HG03060 (cell line): ENCODE results near the gene RBM33.

Experiments
- ATAC-seq: cut with Tn5 transposase; IDR thresholded peaks from one replicate; pipeline ENCODE4 v1.9.1; 2021; ENCODE audit warnings: low read depth, moderate number of reproducible peaks; ENCODE audit not compliant: unreplicated experiment

Gene RBM33

GRCh38 chr7:155739538-155740143 lies 95.2 kb downstream of the RBM33 start:
- no peak for ATAC-seq

- ATAC-seq: no peak
Observed at GRCh38 chr7:155741082-155741481, 96.6 kb downstream of the RBM33 start.

GRCh38 chr7:155741805-155742204 lies 97.3 kb downstream of the RBM33 start:
- no peak for ATAC-seq

DNA sequence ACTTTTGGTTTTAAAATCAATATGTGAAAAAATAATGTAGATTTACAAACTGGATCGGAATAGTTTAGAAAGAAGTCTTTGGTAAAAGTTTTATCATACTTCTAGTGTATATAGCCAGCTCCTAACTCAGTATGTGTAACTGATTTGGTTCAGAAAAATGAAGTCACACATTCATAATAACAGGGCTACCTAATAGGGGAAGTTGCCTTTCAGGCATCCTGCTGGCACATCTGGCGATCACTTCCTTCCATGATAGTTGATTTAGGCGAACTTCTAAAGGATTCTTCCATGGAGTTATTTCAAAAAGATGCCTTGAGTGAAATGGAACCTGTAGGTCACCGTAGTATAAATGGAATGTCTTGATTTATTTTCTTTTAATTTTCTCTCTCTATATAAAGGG lies 98.7 kb downstream of the RBM33 start:
- ATAC-seq: no peak

DNA sequence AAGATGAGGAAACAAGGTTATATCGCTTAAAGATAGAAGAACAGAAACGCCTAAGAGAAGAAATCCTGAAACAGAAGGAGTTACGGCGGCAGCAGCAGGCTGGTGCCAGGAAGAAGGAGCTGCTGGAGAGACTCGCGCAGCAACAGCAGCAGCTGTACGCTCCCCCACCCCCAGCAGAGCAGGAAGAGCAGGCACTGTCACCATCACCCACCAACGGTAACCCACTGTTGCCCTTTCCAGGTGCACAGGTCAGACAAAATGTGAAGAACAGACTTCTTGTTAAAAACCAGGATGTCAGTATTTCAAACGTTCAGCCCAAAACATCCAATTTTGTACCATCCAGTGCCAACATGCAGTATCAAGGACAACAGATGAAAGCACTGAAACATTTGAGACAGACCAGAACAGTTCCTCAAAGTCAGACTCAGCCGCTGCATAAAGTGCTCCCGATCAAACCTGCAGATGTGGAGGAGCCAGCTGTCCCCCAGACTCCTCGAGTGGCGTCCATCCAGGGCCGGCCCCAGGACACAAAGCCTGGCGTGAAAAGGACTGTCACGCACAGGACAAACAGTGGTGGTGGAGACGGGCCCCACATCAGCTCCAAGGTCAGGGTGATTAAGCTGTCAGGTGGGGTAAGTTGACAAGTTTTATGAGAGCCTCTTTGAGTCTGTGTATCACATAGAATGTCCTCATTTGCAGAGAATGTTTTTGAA lies 100.7 kb downstream of the RBM33 start:
- no peak for ATAC-seq

DNA sequence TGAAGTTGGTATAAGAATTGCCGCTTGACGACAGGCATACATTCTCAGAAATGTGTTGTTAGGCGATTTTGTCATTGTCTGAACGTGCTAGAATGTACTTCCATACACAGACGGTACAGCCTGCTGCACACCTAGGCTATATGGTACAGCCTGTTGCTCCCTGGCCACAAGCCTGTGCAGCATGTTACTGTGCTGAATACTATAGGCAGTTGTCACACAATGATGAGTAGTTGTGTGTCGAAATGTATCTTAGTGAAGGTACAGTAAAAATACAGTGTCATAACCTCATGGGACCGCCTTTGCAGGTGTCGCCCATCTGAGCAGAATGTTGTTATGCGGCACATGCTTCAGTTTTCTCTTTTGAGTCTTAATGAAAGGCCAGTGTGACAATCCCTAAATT lies 101.3 kb downstream of the RBM33 start:
- ATAC-seq: no peak

- ATAC-seq: no peak
Observed at GRCh38 chr7:155746188-155746587, 101.7 kb downstream of the RBM33 start.

GRCh38 chr7:155747209-155747608 lies 102.7 kb downstream of the RBM33 start:
- no peak for ATAC-seq

DNA sequence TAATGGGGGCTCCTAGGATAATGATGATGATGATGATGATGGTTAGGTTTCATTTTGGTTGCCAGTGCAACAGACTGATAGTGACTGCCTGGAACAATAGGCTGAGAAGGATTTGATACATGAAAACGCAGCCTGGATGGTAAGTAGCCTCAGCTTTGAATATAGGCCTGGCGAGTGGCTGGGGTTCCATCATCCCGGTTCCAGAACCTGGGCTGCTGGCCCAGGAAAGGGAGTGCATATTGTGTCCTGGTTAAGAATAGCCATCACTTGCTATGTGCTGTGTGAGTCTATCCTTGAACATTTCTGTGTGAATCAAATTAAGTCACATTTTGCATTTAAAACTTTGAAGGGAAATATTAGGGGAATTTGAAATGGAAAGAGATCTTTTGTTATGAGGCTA lies 105.1 kb downstream of the RBM33 start:
- no peak for ATAC-seq

DNA sequence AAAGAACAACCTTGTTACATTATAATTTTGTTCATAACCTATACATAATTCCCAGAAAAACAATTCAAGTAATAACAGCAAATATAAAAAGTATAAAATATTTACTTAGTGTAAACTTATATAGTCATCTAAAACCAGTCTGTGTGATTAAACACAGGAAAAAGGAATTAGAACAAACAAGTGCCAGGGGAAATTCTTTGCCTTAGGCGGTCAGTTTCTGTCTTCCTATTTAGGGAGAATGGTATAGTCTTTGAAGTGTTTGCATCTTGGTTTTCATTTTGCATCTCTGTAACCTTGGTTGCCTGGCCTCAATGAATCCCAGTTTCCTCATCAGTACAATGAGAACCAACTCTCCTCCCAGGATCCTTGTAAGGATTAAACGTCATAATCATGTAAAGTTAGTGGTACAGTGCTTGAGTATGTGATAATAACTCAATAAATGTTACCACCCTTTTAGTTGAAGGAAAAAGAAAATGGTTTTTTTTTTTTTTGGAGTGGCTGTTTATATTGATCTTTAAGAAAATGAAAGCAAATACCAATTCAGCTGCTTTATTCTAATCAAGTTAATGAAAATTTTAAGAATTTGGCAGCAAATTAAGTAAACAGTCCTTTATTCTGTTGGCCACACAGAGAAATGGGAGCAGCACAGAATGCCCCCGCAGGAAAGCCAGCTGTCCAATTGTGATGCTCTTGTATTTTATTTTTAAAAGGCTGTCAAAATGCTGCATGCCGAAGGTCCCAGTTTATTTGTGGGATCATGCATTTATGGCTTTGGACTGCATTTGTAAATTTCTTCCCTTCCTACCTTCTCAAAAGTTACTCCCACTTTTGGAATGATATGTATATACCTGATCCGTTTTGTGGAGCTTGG lies 106.0 kb downstream of the RBM33 start:
- ATAC-seq: no peak

- no peak for ATAC-seq
Observed at GRCh38 chr7:155751409-155751808, 106.9 kb downstream of the RBM33 start.

DNA sequence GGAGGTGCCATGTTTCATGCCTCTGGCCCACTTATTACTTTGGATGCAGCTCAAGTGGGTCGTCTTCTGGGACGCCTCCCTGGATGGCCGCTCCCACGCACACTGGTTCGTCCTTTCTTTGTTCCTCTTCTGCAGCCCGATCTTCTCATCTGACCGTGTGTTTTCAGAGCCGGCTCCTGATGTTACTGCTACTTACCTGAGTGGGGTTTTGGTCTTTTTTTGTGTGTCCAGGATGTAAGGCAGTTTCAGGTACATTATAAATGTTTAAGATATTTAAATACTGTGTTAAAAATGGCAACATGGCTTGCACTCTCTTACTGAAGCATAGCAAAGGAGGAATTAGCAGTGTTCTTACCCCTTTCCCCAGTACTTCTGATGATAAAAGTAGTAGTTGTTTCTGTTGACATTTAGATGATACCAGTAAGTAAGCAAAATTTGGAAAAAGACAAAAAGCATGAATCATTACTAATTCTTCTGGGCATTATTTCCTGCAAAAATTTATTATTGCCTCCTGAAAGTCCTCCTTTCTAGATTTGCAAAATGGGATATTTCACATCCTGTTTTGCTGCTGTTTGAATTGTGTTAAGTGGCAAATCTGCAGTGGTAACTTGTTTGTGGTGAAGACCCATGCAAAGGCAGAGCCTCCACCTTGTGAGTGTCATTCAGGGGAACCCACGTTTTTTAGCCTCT lies 108.4 kb downstream of the RBM33 start:
- peak; percentile 38 for ATAC-seq

GRCh38 chr7:155753446-155753965 lies 109.0 kb downstream of the RBM33 start:
- no peak for ATAC-seq

DNA sequence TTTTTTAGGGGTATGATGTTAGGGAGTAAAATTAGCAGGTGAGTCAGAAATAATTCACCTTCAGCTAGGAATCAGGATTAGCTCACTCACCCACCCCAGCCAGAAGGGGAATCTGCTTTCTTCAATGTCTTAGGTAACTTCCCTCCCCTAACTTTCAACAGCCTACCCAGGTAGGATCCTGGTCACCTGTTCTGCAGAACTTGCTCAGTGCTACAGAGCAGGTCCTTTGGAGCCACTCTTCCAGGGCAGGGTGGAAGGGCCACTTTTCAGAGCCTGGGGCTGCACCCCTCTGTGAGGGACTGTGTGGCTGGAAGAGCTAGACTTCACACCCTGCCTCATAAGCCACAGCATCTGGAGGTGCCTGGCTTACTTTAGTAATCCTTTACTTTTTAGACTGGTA lies 109.7 kb downstream of the RBM33 start:
- ATAC-seq: no peak

- no peak for ATAC-seq
Observed at GRCh38 chr7:155755026-155755425, 110.6 kb downstream of the RBM33 start.

- ATAC-seq: no peak
Observed at GRCh38 chr7:155756322-155756721, 111.9 kb downstream of the RBM33 start.

- ATAC-seq: no peak
Observed at GRCh38 chr7:155758348-155758747, 113.9 kb downstream of the RBM33 start.

DNA sequence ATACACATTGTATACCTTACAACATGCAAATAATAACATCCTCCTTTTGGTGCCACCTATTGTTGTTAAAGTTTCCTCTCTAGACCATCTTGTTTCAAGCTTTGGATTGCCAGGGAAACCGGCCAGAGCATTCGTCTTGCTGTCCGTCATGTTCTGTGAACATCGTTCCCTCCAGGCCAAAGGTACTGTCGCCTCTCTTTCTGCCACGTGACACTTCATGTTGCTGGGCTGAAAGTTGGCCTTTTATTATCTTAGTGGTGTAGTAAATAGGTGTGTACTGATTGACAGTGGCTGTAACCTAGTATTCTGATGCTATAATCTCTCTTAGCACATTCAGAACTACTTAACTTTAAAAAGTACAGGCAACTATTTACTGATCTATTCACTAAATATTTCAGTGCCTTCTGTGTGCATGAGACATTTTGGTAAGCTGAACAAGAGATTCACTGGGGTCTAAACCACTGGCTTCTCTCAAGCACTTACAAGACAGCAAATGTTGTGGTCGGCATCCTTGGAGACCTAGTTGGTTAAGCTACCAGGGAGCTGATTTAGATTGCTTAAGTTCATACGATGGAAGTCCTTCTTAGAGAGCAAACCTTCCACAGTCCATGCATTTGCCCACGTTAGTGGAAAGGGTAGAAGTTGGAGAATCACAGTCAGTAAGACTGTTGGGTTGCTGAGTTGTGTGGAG lies 115.4 kb downstream of the RBM33 start:
- no peak for ATAC-seq

GRCh38 chr7:155761162-155761561 lies 116.7 kb downstream of the RBM33 start:
- no peak for ATAC-seq

GRCh38 chr7:155762036-155762435 lies 117.6 kb downstream of the RBM33 start:
- no peak for ATAC-seq
